ENCODE data around the gene SEC22A. TPM values are rescaled to one million over a fixed set of nuclear protein-coding genes. Genes with fewer than 3 reads are reported as not detected.

Gene SEC22A
- total RNA-seq, 1 experiment from 2014 or later: 16.2 TPM

- CTCF ChIA-PET: no interaction called here
- no TSS peak for BruUV-seq (replicated peaks)
- no peak for TF ChIP-seq CTCF (IDR thresholded peaks at IDR 0.05; ENCODE audit: unreplicated experiment)
Measured at GRCh38 chr3:123256256-123256655, 54.5 kb downstream of the SEC22A start.

GRCh38 chr3:123258359-123258758, 56.6 kb downstream of the SEC22A start:
- ChIA-PET CTCF (interaction anchor here (0.5 to 1.1 kb wide), 8 partner anchors 9 to 1580 kb away, joined by 3 to 6 read pairs (median 3); no protein-coding TSS in a partner anchor), POLR2A (no interaction called here)
- no peak for TF ChIP-seq CTCF (IDR thresholded peaks at IDR 0.05; ENCODE audit: unreplicated experiment)
- Mint-ChIP-seq H3K36me3 (ENCODE audit: insufficient read depth, unreplicated experiment) (peaks cover 7% of the 10 kb centered on the region), H3K27me3 (ENCODE audit: insufficient read depth, unreplicated experiment) (no peaks in the 10 kb centered on the region), H3K9me3 (ENCODE audit: unreplicated experiment) (no peaks in the 10 kb centered on the region), H3K4me3 (ENCODE audit: unreplicated experiment) (no peak overlapping the region), H3K4me1 (ENCODE audit: insufficient read depth, unreplicated experiment) (no peaks in the 10 kb centered on the region), H3K27ac (ENCODE audit: low read depth, unreplicated experiment) (no peak overlapping the region)
- intact Hi-C loops (cut with micrococcal nuclease): loop anchor here (2.0 to 10.0 kb wide), 3 partner anchors 316 to 694 kb away; partner anchors contain the start of genes DTX3L and PARP9
- no TSS peak for BruUV-seq (replicated peaks)
- no peak for DNase-seq (ENCODE audit: unreplicated experiment)

More at GRCh38 chr3:123256256-123256655, 54.5 kb downstream of the SEC22A start:
- Mint-ChIP-seq H3K4me1 (ENCODE audit: insufficient read depth, unreplicated experiment) (no peaks in the 10 kb centered on the region), H3K4me3 (ENCODE audit: unreplicated experiment) (no peak overlapping the region), H3K9me3 (ENCODE audit: unreplicated experiment) (no peaks in the 10 kb centered on the region), H3K27me3 (ENCODE audit: insufficient read depth, unreplicated experiment) (no peaks in the 10 kb centered on the region), H3K36me3 (ENCODE audit: insufficient read depth, unreplicated experiment) (peaks cover 7% of the 10 kb centered on the region), H3K27ac (ENCODE audit: low read depth, unreplicated experiment) (no peak overlapping the region)
- POLR2A ChIA-PET: no interaction called here
- no peak for DNase-seq (ENCODE audit: unreplicated experiment)
- intact Hi-C loops (cut with micrococcal nuclease): loop anchor here (5.0 to 10.0 kb wide), 2 partner anchors 314 to 691 kb away; partner anchors contain the start of genes DTX3L and PARP9

- H3K4me3 Mint-ChIP-seq (ENCODE audit: unreplicated experiment): no peak overlapping the region
- TF ChIP-seq CTCF (IDR thresholded peaks at IDR 0.05; ENCODE audit: unreplicated experiment): peak; percentile 51
- no peaks in the 10 kb centered on the region for H3K9me3 Mint-ChIP-seq (ENCODE audit: unreplicated experiment)
- H3K27ac Mint-ChIP-seq (ENCODE audit: low read depth, unreplicated experiment): no peak overlapping the region
- BruUV-seq (replicated peaks): no TSS peak
- peak; percentile 55 for DNase-seq (ENCODE audit: unreplicated experiment)
- no peaks in the 10 kb centered on the region for H3K27me3 Mint-ChIP-seq (ENCODE audit: insufficient read depth, unreplicated experiment)
- H3K4me1 Mint-ChIP-seq (ENCODE audit: insufficient read depth, unreplicated experiment): no peaks in the 10 kb centered on the region
- peaks cover 7% of the 10 kb centered on the region for H3K36me3 Mint-ChIP-seq (ENCODE audit: insufficient read depth, unreplicated experiment)
- ChIA-PET CTCF (interaction anchor here (0.6 to 1.1 kb wide), 7 partner anchors 8 to 1736 kb away, joined by 3 to 6 read pairs (median 4); no protein-coding TSS in a partner anchor), POLR2A (no interaction called here)
- intact Hi-C loops (cut with micrococcal nuclease): loop anchor here (2.0 to 10.0 kb wide), 3 partner anchors 317 to 694 kb away; partner anchors contain the start of genes DTX3L and PARP9
Measured at GRCh38 chr3:123258811-123259420, 57.2 kb downstream of the SEC22A start.

DNA sequence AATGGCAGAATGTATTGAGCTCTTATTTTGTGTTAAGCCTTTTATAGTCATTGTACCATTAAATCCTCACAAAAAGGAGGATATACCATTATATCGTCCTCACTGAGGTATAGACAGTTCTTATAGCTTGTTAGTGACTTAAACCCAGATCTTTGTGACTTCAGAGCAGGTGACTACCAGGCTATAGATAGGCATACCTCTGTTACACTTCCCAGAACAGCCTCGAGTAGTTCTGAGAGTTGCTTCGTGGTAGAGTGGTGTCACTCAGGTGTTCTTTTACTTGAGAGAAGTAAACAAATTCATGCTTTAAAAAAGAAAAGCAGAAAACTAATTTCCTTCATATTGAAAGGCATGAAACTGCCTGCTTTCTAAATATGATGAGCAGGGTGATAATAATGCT, 59.9 kb downstream of the SEC22A start:
- Mint-ChIP-seq H3K27me3 (ENCODE audit: insufficient read depth, unreplicated experiment) (no peaks in the 10 kb centered on the region), H3K4me3 (ENCODE audit: unreplicated experiment) (no peak overlapping the region), H3K9me3 (ENCODE audit: unreplicated experiment) (peaks cover 5% of the 10 kb centered on the region), H3K4me1 (ENCODE audit: insufficient read depth, unreplicated experiment) (no peaks in the 10 kb centered on the region), H3K27ac (ENCODE audit: low read depth, unreplicated experiment) (no peak overlapping the region), H3K36me3 (ENCODE audit: insufficient read depth, unreplicated experiment) (peaks cover 4% of the 10 kb centered on the region)
- intact Hi-C loops (cut with micrococcal nuclease): no loop called here
- TF ChIP-seq CTCF (IDR thresholded peaks at IDR 0.05; ENCODE audit: unreplicated experiment): no peak
- CTCF ChIA-PET: interaction anchor here (1.0 to 1.6 kb wide), 2 partner anchors 14 to 21 kb away, joined by 3 read pairs; no protein-coding TSS in a partner anchor
- DNase-seq (ENCODE audit: unreplicated experiment): no peak
- POLR2A ChIA-PET: no interaction called here
- BruUV-seq (replicated peaks): no TSS peak
